Coronary artery (tissue), 2 donors: ENCODE data around the gene FOXD2.

Source experiments
- DNase-seq: peaks from one replicate; pipeline ENCODE4 v3.0.0-alpha.2; 2017; ENCODE audit warnings: low spot score
- H3K27ac ChIP-seq, 2 donors: fragments of 200-600 bp; sonication (generic); one replicate each; pipeline ENCODE4 v1.5.1; 2016 to 2019
- H3K4me3 ChIP-seq: fragments of 200-600 bp; sonication (generic); 2 replicates; pipeline ENCODE4 v1.5.1; 2016; ENCODE audit warnings: mild to moderate bottlenecking, moderate library complexity
- TF ChIP-seq, protein P1 (sequence below): fragments of 200-600 bp; sonication (generic); IDR thresholded peaks from one replicate; pipeline ENCODE4 v1.5.1; 2019; ENCODE audit warnings: antibody characterized with exemption

The FOXD2 gene

DNA sequence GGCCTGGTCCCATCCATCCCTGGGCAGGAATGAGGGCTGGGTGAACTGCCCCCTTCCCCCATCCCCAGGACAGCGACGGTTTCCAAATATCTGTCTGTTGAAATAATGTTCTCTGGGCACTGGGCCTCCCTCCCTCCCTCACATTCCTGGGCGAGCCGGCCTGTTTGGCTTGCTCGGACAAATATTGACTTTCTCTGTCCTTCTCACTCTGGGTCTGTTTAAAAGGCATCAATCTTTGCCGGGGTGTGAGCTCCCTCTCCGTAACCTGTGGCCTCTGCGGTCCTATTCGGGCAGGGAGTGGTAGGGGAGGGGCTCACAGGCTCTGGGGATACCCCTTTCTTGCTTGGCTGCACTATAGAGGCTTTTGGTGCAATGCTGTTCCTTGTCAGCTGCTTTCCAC is 40.2 kb downstream of the FOXD2 start:
- no peak for DNase-seq
- TF ChIP-seq, protein P1, sequence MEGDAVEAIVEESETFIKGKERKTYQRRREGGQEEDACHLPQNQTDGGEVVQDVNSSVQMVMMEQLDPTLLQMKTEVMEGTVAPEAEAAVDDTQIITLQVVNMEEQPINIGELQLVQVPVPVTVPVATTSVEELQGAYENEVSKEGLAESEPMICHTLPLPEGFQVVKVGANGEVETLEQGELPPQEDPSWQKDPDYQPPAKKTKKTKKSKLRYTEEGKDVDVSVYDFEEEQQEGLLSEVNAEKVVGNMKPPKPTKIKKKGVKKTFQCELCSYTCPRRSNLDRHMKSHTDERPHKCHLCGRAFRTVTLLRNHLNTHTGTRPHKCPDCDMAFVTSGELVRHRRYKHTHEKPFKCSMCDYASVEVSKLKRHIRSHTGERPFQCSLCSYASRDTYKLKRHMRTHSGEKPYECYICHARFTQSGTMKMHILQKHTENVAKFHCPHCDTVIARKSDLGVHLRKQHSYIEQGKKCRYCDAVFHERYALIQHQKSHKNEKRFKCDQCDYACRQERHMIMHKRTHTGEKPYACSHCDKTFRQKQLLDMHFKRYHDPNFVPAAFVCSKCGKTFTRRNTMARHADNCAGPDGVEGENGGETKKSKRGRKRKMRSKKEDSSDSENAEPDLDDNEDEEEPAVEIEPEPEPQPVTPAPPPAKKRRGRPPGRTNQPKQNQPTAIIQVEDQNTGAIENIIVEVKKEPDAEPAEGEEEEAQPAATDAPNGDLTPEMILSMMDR = no peak
- peak overlapping the region in 1 of 2 donors; percentile 11 for H3K27ac ChIP-seq
- H3K4me3 ChIP-seq = no peak overlapping the region

DNA sequence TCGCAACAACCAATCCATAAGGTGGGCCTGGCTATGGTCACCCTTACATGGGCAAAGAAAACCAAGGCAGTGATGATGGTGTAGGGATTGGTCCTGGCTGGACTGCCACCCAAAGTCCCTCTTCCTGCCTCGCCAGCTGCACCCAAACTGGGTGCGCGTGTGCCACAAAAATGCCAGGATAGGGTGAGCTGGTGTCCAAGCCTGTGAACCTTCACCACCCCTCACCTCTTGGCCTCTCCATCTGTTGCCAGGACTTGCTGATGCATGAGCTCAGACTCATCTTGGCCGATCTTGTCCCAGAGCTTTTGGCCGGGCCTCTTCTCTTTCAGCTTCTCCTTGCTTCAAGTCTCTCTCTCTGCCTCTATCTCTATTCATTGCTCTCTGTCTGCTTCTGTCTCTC is 41.8 kb downstream of the FOXD2 start:
- TF ChIP-seq, protein P1 = no peak
- Histone ChIP-seq H3K27ac (no peak overlapping the region), H3K4me3 (no peak overlapping the region)
- DNase-seq = no peak

DNA sequence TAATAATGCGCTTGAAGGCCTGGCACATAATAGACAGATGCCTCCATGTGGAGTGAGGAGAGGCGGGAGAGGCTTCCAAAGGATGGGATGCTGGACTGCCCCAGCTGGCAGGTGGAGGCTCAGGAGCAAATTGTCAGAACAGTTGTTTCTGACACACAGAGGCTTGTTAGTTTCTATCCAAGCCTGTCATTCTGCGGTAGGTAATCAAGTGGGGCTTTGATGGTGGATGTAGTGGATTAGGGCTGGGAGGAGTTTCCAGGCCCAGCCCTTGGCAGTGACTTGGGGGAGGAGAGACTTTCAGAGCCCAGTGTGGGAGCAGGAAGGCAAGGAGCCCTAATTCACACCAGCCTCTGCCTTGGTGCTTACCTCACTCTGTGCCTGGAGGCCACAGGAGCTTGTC is 44.1 kb downstream of the FOXD2 start:
- no peak overlapping the region for H3K4me3 ChIP-seq
- TF ChIP-seq, protein P1 = no peak
- no peak for DNase-seq
- no peak overlapping the region for H3K27ac ChIP-seq

DNA sequence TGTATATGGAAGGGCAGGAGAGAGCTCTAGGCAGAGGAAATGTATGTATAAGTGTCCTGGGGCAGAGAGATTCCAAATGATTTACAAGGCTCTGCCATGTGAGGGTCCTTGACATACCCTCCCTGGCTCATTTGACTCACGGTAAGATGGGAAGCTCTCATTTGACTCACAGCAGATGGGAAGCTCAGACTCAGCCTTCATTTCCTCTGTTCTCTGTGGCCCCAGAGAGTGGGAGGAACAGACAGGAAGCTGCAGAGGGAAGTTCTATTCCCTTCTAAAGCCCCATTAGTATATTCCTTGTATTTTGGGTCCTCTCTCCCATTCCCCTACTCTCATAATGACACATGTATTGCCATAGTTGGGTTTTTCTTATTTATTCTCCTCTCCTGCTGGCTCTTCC is 44.9 kb downstream of the FOXD2 start:
- TF ChIP-seq, protein P1 = no peak
- H3K4me3 ChIP-seq = no peak overlapping the region
- H3K27ac ChIP-seq = no peak overlapping the region
- no peak for DNase-seq

DNA sequence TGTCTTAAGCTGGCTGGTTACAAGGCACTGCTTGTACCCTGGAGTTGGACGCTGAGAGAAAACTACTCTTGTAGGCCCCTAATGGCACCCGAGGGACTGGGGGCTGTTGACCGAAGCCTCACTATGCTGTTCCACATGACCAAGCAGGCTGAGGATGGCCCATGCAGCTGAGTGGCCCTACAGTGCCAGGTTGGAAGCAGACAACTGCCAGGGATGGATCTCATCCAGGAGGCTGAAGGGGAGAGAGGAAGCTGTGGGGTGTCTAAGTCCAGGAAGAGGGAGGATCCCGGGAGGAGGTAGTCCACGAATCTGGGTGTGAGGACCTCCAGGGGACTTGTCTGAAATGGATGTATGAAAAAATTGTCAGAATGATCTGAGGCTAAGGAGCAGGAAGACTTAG is 45.8 kb downstream of the FOXD2 start:
- TF ChIP-seq, protein P1 = no peak
- Histone ChIP-seq H3K27ac (no peak overlapping the region), H3K4me3 (no peak overlapping the region)
- no peak for DNase-seq

- Histone ChIP-seq H3K4me3 (no peak overlapping the region), H3K27ac (no peak overlapping the region)
- peak; percentile 7 for DNase-seq
- TF ChIP-seq, protein P1 = no peak
These were observed 48.0 kb downstream of the FOXD2 start for GRCh38 chr1:47485817-47486216.

DNA sequence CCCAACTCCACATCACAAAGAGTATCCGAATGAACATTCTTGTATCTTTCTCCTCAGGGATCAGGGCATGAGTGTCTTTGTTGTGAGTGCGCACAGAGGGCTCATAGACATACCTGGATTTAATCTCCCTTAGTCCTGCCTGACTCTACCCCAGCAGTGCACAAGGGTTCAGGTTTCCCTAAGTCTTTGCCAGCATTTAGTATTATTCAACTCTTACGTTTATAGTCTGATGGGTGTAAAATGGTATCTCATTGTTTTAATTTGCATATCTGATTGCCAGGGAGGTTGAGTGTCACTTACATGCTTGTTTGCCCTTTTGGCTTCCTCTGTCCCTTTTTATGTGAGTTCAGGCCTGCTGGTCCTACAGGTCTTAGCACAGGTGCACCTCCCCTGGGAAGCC is 49.5 kb downstream of the FOXD2 start:
- no peak overlapping the region for H3K4me3 ChIP-seq
- DNase-seq = no peak
- no peak overlapping the region for H3K27ac ChIP-seq
- TF ChIP-seq, protein P1 = no peak
